GM23338 (cell line): ENCODE results near the gene ELFN2. TPM values are rescaled to one million over a fixed set of nuclear protein-coding genes. Genes with fewer than 3 reads are reported as not detected.

Experiments
- ATAC-seq: fragments of 200-7000 bp; cut with Tn5 transposase; 3 replicates; pipeline ENCODE4 v1.9.1; 2020
- DNase-seq: peaks from one replicate; pipeline ENCODE4 v3.0.0-alpha.2; 2015; ENCODE audit warnings: low spot score
- H2AFZ ChIP-seq: fragments of 200-600 bp; sonication (generic); 2 replicates; pipeline ENCODE4 v1.8.0; 2016; ENCODE audit warnings: antibody characterized with exemption, mild to moderate bottlenecking, moderate library complexity
- H3F3A ChIP-seq: fragments of 200-600 bp; sonication (generic); replicated peaks from 2 replicates; pipeline ENCODE4 v1.8.0; 2017; ENCODE audit warnings: antibody characterized with exemption, mixed run types, low read depth
- H3K27ac ChIP-seq: fragments of 200-600 bp; sonication (generic); 2 replicates; pipeline ENCODE4 v1.6.1; 2016; ENCODE audit warnings: low read depth
- H3K27me3 ChIP-seq: fragments of 200-600 bp; sonication (generic); 2 replicates; pipeline ENCODE4 v1.8.0; 2016; ENCODE audit warnings: mild to moderate bottlenecking, mixed run types, moderate library complexity; ENCODE audit not compliant: insufficient read depth
- H3K36me3 ChIP-seq: fragments of 200-600 bp; sonication (generic); 2 replicates; pipeline ENCODE4 v1.8.0; 2016; ENCODE audit warnings: mild to moderate bottlenecking; ENCODE audit not compliant: insufficient read depth
- H3K4me1 ChIP-seq: fragments of 200-600 bp; sonication (generic); 2 replicates; pipeline ENCODE4 v1.8.0; 2016; ENCODE audit warnings: mild to moderate bottlenecking, moderate library complexity; ENCODE audit not compliant: insufficient read depth
- H3K4me2 ChIP-seq: fragments of 200-600 bp; sonication (generic); 2 replicates; pipeline ENCODE4 v1.7.1; 2017; ENCODE audit warnings: mixed run types
- H3K4me3 ChIP-seq: fragments of 200-600 bp; sonication (generic); 2 replicates; pipeline ENCODE4 v1.6.1; 2016; ENCODE audit warnings: mixed run types
- H3K79me2 ChIP-seq: fragments of 200-600 bp; sonication (generic); replicated peaks from 2 replicates; pipeline ENCODE4 v1.8.0; 2017; ENCODE audit warnings: mild to moderate bottlenecking; ENCODE audit not compliant: insufficient read depth
- H3K9me2 ChIP-seq: fragments of 200-600 bp; sonication (generic); 2 replicates; pipeline ENCODE4 v1.8.0; 2017; ENCODE audit not compliant: insufficient read depth
- H4K20me1 ChIP-seq: fragments of 200-600 bp; sonication (generic); replicated peaks from 2 replicates; pipeline ENCODE4 v1.8.0; 2017; ENCODE audit warnings: mild to moderate bottlenecking; ENCODE audit not compliant: insufficient read depth
- H3K27ac Mint-ChIP-seq: 2 replicates; pipeline ENCODE4 v1.8.0; 2020; ENCODE audit warnings: inconsistent platforms, mild to moderate bottlenecking, moderate library complexity, mixed read lengths
- H3K27me3 Mint-ChIP-seq: 3 replicates; pipeline ENCODE4 v1.8.0; 2022; ENCODE audit warnings: low read depth, mild to moderate bottlenecking, moderate library complexity, mixed read lengths, inconsistent platforms; ENCODE audit not compliant: insufficient read depth, poor library complexity
- H3K36me3 Mint-ChIP-seq: 3 replicates; pipeline ENCODE4 v1.8.0; 2021; ENCODE audit warnings: low read depth, mild to moderate bottlenecking, inconsistent platforms, moderate library complexity, mixed read lengths
- H3K4me1 Mint-ChIP-seq: 3 replicates; pipeline ENCODE4 v1.8.0; 2020; ENCODE audit warnings: mild to moderate bottlenecking, inconsistent platforms, mixed read lengths
- H3K4me3 Mint-ChIP-seq: 3 replicates; pipeline ENCODE4 v1.8.0; 2021; ENCODE audit warnings: moderate library complexity, mild to moderate bottlenecking, inconsistent platforms, mixed read lengths
- H3K9me3 Mint-ChIP-seq: 3 replicates; pipeline ENCODE4 v1.8.0; 2020; ENCODE audit warnings: moderate library complexity, mild to moderate bottlenecking, inconsistent platforms, mixed read lengths
- EZH2 ChIP-seq: fragments of 200-600 bp; sonication (generic); IDR thresholded peaks from one replicate; pipeline ENCODE4 v1.8.0; 2017; ENCODE audit warnings: antibody characterized with exemption, mild to moderate bottlenecking, low read depth; ENCODE audit not compliant: unreplicated experiment
- EZH2phosphoT487 ChIP-seq: fragments of 200-600 bp; sonication (generic); IDR thresholded peaks from one replicate; pipeline ENCODE4 v1.8.1; 2018; ENCODE audit warnings: antibody characterized with exemption; ENCODE audit not compliant: unreplicated experiment
- POLR2AphosphoS5 ChIP-seq: IDR thresholded peaks from 2 replicates; pipeline ENCODE4 v1.6.1; 2016; ENCODE audit warnings: antibody characterized with exemption, low read depth
- REST ChIP-seq: IDR thresholded peaks from one replicate; pipeline ENCODE4 v1.6.1; 2018; ENCODE audit warnings: antibody characterized with exemption; ENCODE audit not compliant: unreplicated experiment
- polyA plus RNA-seq: library from polyadenylated mRNA; unstranded; fragments of >200 nt; fragmentation: Nextera tagmentation; extraction: Ambion mirVana; gene quantifications from 2 replicates; pipeline ENCODE4 v1.2.1, GENCODE V29; 2016
- total RNA-seq: library from RNA; depleted of rRNA; stranded (reverse); fragments of >200 nt; shearing (Covaris generic); gene quantifications from 2 replicates; pipeline ENCODE4 v1.2.3, GENCODE V29; 2014
- TF ChIP-seq, protein P1 (sequence below): fragments of 250-450 bp; sonication (Bioruptor Pico); IDR thresholded peaks from 2 replicates; pipeline ENCODE4 v1.5.0; 2020; ENCODE audit warnings: mild to moderate bottlenecking, moderate library complexity

ELFN2 gene
- total and polyA plus RNA-seq, 2 experiments from 2014 or later = 0.18 to 0.35 TPM

- TF ChIP-seq EZH2 (no peak), EZH2phosphoT487 (no peak)
Measured at GRCh38 chr22:37354670-37355069, 72.6 kb downstream of the ELFN2 start (continued).

DNA sequence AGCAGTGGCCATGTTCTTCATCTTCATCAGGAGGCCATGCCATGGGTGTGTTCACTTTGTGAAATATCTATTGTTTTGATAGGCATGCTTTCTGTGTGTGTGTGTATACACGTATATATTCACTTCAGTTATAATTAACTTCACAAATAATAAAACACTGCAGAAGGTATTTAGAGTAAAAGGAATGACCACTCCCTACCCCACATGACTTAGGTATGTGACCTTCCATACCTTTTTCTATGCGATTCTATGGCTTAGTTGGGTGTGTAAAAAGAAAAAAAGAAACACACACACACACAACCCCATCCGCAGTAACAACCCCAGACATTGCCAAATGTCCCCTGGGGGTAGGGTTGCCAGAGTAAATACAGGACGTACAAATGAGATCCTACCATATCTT lies 73.0 kb downstream of the ELFN2 start:
- H3K27ac ChIP-seq = no peak overlapping the region
- H3K9me2 ChIP-seq = no peaks in the 10 kb centered on the region
- H3K9me3 Mint-ChIP-seq = no peaks in the 10 kb centered on the region
- no peaks in the 10 kb centered on the region for H4K20me1 ChIP-seq
- H3K4me1 Mint-ChIP-seq = peaks cover 7% of the 10 kb centered on the region
- peaks cover 26% of the 10 kb centered on the region for H3K27me3 Mint-ChIP-seq
- H3K4me3 Mint-ChIP-seq = no peak overlapping the region
- ATAC-seq (no peak), DNase-seq (no peak)
- no peaks in the 10 kb centered on the region for H3K27me3 ChIP-seq
- no peak overlapping the region for H3K4me2 ChIP-seq
- no peaks in the 10 kb centered on the region for H3K4me1 ChIP-seq
- no peak for TF ChIP-seq POLR2AphosphoS5
- TF ChIP-seq, protein P1, sequence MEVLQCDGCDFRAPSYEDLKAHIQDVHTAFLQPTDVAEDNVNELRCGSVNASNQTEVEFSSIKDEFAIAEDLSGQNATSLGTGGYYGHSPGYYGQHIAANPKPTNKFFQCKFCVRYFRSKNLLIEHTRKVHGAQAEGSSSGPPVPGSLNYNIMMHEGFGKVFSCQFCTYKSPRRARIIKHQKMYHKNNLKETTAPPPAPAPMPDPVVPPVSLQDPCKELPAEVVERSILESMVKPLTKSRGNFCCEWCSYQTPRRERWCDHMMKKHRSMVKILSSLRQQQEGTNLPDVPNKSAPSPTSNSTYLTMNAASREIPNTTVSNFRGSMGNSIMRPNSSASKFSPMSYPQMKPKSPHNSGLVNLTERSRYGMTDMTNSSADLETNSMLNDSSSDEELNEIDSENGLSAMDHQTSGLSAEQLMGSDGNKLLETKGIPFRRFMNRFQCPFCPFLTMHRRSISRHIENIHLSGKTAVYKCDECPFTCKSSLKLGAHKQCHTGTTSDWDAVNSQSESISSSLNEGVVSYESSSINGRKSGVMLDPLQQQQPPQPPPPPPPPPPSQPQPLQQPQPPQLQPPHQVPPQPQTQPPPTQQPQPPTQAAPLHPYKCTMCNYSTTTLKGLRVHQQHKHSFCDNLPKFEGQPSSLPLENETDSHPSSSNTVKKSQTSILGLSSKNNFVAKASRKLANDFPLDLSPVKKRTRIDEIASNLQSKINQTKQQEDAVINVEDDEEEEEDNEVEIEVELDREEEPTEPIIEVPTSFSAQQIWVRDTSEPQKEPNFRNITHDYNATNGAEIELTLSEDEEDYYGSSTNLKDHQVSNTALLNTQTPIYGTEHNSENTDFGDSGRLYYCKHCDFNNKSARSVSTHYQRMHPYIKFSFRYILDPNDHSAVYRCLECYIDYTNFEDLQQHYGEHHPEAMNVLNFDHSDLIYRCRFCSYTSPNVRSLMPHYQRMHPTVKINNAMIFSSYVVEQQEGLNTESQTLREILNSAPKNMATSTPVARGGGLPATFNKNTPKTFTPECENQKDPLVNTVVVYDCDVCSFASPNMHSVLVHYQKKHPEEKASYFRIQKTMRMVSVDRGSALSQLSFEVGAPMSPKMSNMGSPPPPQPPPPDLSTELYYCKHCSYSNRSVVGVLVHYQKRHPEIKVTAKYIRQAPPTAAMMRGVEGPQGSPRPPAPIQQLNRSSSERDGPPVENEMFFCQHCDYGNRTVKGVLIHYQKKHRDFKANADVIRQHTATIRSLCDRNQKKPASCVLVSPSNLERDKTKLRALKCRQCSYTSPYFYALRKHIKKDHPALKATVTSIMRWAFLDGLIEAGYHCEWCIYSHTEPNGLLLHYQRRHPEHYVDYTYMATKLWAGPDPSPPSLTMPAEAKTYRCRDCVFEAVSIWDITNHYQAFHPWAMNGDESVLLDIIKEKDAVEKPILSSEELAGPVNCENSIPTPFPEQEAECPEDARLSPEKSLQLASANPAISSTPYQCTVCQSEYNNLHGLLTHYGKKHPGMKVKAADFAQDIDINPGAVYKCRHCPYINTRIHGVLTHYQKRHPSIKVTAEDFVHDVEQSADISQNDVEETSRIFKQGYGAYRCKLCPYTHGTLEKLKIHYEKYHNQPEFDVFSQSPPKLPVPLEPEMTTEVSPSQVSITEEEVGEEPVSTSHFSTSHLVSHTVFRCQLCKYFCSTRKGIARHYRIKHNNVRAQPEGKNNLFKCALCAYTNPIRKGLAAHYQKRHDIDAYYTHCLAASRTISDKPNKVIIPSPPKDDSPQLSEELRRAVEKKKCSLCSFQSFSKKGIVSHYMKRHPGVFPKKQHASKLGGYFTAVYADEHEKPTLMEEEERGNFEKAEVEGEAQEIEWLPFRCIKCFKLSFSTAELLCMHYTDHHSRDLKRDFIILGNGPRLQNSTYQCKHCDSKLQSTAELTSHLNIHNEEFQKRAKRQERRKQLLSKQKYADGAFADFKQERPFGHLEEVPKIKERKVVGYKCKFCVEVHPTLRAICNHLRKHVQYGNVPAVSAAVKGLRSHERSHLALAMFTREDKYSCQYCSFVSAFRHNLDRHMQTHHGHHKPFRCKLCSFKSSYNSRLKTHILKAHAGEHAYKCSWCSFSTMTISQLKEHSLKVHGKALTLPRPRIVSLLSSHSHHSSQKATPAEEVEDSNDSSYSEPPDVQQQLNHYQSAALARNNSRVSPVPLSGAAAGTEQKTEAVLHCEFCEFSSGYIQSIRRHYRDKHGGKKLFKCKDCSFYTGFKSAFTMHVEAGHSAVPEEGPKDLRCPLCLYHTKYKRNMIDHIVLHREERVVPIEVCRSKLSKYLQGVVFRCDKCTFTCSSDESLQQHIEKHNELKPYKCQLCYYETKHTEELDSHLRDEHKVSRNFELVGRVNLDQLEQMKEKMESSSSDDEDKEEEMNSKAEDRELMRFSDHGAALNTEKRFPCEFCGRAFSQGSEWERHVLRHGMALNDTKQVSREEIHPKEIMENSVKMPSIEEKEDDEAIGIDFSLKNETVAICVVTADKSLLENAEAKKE (CRISPR knock-in tag) = no peak
- H2AFZ ChIP-seq = no peak overlapping the region
- H3F3A ChIP-seq = no peaks in the 10 kb centered on the region
- no peak overlapping the region for H3K4me3 ChIP-seq
- H3K27ac Mint-ChIP-seq = no peak overlapping the region
- no peaks in the 10 kb centered on the region for H3K36me3 Mint-ChIP-seq
- H3K79me2 ChIP-seq = no peaks in the 10 kb centered on the region
- H3K36me3 ChIP-seq = no peaks in the 10 kb centered on the region

DNA sequence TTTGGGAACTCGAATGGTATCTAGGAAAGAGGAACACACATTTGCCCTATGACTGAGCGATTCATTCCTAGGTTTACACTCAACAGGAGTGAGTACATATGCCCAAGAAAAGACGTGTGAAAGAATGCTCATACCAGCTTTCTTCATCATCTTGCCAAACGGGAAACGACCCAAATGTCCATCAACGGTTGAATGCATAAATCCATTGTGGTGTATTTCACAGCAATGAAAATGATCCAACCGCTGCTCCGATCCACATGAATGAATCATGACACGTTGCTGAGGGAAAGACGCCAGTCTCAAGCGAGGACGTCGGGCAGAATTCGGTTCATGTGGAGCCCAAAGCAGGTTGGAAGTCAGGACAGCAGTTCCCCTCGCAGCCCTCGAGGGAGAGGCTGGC lies 73.4 kb downstream of the ELFN2 start:
- no peaks in the 10 kb centered on the region for H3K9me3 Mint-ChIP-seq
- peaks cover 25% of the 10 kb centered on the region for H3K27me3 Mint-ChIP-seq
- peaks cover 5% of the 10 kb centered on the region for H3K4me1 Mint-ChIP-seq
- DNase-seq (no peak), ATAC-seq (no peak)
- TF ChIP-seq REST = no peak
- no peak overlapping the region for H3K4me2 ChIP-seq
- H3K4me3 Mint-ChIP-seq = no peak overlapping the region
- H3K36me3 Mint-ChIP-seq = no peaks in the 10 kb centered on the region
- H3K4me1 ChIP-seq = no peaks in the 10 kb centered on the region
- H3K9me2 ChIP-seq = no peaks in the 10 kb centered on the region
- H3K79me2 ChIP-seq = no peaks in the 10 kb centered on the region
- H3K4me3 ChIP-seq = no peak overlapping the region
- no peaks in the 10 kb centered on the region for H3F3A ChIP-seq
- no peak overlapping the region for H3K27ac ChIP-seq
- H3K27ac Mint-ChIP-seq = no peak overlapping the region
- H4K20me1 ChIP-seq = no peaks in the 10 kb centered on the region
- H3K36me3 ChIP-seq = no peaks in the 10 kb centered on the region
- no peaks in the 10 kb centered on the region for H3K27me3 ChIP-seq
- H2AFZ ChIP-seq = no peak overlapping the region
